Dermis microvascular lymphatic vessel endothelial cell (primary cell): Measurements from ENCODE around the gene ZNF730. TPM values are rescaled to one million over a fixed set of nuclear protein-coding genes. Genes with fewer than 3 reads are reported as not detected.
A peak's percentile ranks its signal among the peaks of the same experiment; 100 is the strongest.
"Not testable (repeated sequence)": the region's sequence is repeated elsewhere in the genome, so short reads cannot be mapped to it uniquely, and the experiment has no call there.

Experiments
- DNase-seq, 2 donors: peaks; one replicate each; pipeline versions ENCODE4 v3.0.0 to v3.0.0-alpha.2; 2010; ENCODE audit warnings: low read depth in 2 of 2
- total RNA-seq: library from RNA; depleted of rRNA; stranded (reverse); fragments of >200 nt; gene quantifications from 2 replicates; pipeline ENCODE4 v1.2.1, GENCODE V29; 2014

Gene ZNF730
- total RNA-seq: 1.3 and 1.7 TPM in 2 replicates

- DNase-seq: peak; percentile 57 to 71
These were observed at the start of gene ZNF730 for GRCh38 chr19:23116802-23117571. Gene ZNF730 (plus strand): TSS chr19:23117025. CDS start chr19:23117174, 149 bp downstream.

GRCh38 chr19:23070353-23071146, 46.3 kb upstream of the ZNF730 start:
- DNase-seq: peak in 1 of 2 donors; percentile 12

GRCh38 chr19:23071147-23071511, 45.7 kb upstream of the ZNF730 start:
- DNase-seq: peak in 1 of 2 donors; percentile 7

GRCh38 chr19:23075031-23075733, 41.6 kb upstream of the ZNF730 start:
- DNase-seq: peak; percentile 57 to 71

GRCh38 chr19:23077776-23078175, 39.0 kb upstream of the ZNF730 start:
- DNase-seq: not testable (repeated sequence)

GRCh38 chr19:23093832-23094231, 23.0 kb upstream of the ZNF730 start:
- no peak for DNase-seq

GRCh38 chr19:23095418-23095817, 21.4 kb upstream of the ZNF730 start:
- no peak for DNase-seq

GRCh38 chr19:23098286-23098685, 18.5 kb upstream of the ZNF730 start:
- DNase-seq: no peak

GRCh38 chr19:23098988-23099387, 17.8 kb upstream of the ZNF730 start:
- DNase-seq: no peak

- DNase-seq: no peak
These were observed 16.9 kb upstream of the ZNF730 start for GRCh38 chr19:23099966-23100365.

- DNase-seq: no peak
These were observed 15.6 kb upstream of the ZNF730 start for GRCh38 chr19:23101241-23101640.

GRCh38 chr19:23118400-23118799, 1.6 kb downstream of the ZNF730 start:
- no peak for DNase-seq

- DNase-seq: not testable (repeated sequence)
These were observed 17.4 kb downstream of the ZNF730 start for GRCh38 chr19:23134211-23134610.

- no peak for DNase-seq
These were observed 29.0 kb downstream of the ZNF730 start for GRCh38 chr19:23145617-23146415.

GRCh38 chr19:23160766-23161165, 43.9 kb downstream of the ZNF730 start:
- DNase-seq: no peak

GRCh38 chr19:23168286-23168685, 51.5 kb downstream of the ZNF730 start:
- DNase-seq: not testable (repeated sequence)

GRCh38 chr19:23183251-23183650, 66.4 kb downstream of the ZNF730 start:
- DNase-seq: no peak

GRCh38 chr19:23190341-23190740, 73.5 kb downstream of the ZNF730 start:
- no peak for DNase-seq
